WTC11 (cell line): ENCODE data around the gene POP5.

ENCODE experiments used
- AFF4 ChIP-seq: sonication (generic); formaldehyde crosslinking; IDR thresholded peaks from 2 replicates; pipeline ENCODE4 v1.8.1; 2023; ENCODE audit warnings: mild to moderate bottlenecking, missing genetic modification reagents, borderline replicate concordance
- ATF1 ChIP-seq: sonication (generic); formaldehyde crosslinking; IDR thresholded peaks from 2 replicates; pipeline ENCODE4 v1.8.1; 2023; ENCODE audit warnings: mild to moderate bottlenecking, moderate library complexity, missing genetic modification reagents
- ATF3 ChIP-seq: sonication (generic); formaldehyde crosslinking; conservative IDR thresholded peaks from 2 replicates; pipeline ENCODE4 v1.8.1; 2022; ENCODE audit warnings: mild to moderate bottlenecking, missing genetic modification reagents
- CREM ChIP-seq: sonication (generic); formaldehyde crosslinking; IDR thresholded peaks from 2 replicates; pipeline ENCODE4 v1.8.1; 2022; ENCODE audit warnings: mild to moderate bottlenecking, missing genetic modification reagents, moderate library complexity
- ETV6 ChIP-seq: sonication (generic); formaldehyde crosslinking; IDR thresholded peaks from 2 replicates; pipeline ENCODE4 v1.8.1; 2022; ENCODE audit warnings: mild to moderate bottlenecking, missing genetic modification reagents
- FOXP1 ChIP-seq: sonication (generic); formaldehyde crosslinking; IDR thresholded peaks from 2 replicates; pipeline ENCODE4 v1.8.0; 2022; ENCODE audit warnings: missing genetic modification reagents, mild to moderate bottlenecking, moderate library complexity, borderline replicate concordance
- JUN ChIP-seq: sonication (generic); formaldehyde crosslinking; IDR thresholded peaks from 2 replicates; pipeline ENCODE4 v1.8.0; 2023; ENCODE audit warnings: mild to moderate bottlenecking, missing genetic modification reagents
- NR3C1 ChIP-seq: sonication (generic); formaldehyde crosslinking; conservative IDR thresholded peaks from 2 replicates; pipeline ENCODE4 v1.8.1; 2023; ENCODE audit warnings: low read depth, mild to moderate bottlenecking, missing genetic modification reagents
- ZNF232 ChIP-seq: sonication (generic); formaldehyde crosslinking; IDR thresholded peaks from 2 replicates; pipeline ENCODE4 v1.8.0; 2022; ENCODE audit warnings: mild to moderate bottlenecking, missing genetic modification reagents
- TF ChIP-seq, protein P1 (sequence below): fragments of 200-600 bp; IDR thresholded peaks from 2 replicates; pipeline ENCODE4 v1.8.0; 2022; ENCODE audit warnings: antibody characterized with exemption

DNA sequence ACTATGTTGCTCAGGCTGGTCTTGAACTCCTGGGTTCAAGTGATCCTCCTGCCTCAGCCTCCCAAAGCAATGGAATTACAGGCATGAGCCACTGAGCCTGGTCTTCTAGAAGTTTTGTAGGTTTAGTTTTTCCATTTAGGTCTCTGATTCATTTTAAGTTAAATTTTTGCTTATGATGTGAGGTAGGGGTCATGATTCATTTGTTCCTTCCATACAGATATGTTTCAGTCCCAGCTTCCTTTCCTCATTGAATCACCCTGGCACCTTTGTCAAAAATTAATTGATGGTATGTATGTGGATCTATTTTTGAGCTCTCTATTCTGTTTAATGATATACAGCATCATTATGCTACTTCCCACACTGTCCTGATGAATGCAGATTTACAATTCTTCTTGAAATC is 33.6 kb upstream of the POP5 start:
- TF ChIP-seq NR3C1 (CRISPR knock-in tag) (no peak), ETV6 (CRISPR knock-in tag) (no peak), FOXP1 (no peak), ATF1 (CRISPR knock-in tag) (no peak), CREM (no peak), ATF3 (CRISPR knock-in tag) (no peak), JUN (no peak), ZNF232 (CRISPR knock-in tag) (no peak), AFF4 (CRISPR knock-in tag) (no peak)
- TF ChIP-seq, protein P1, sequence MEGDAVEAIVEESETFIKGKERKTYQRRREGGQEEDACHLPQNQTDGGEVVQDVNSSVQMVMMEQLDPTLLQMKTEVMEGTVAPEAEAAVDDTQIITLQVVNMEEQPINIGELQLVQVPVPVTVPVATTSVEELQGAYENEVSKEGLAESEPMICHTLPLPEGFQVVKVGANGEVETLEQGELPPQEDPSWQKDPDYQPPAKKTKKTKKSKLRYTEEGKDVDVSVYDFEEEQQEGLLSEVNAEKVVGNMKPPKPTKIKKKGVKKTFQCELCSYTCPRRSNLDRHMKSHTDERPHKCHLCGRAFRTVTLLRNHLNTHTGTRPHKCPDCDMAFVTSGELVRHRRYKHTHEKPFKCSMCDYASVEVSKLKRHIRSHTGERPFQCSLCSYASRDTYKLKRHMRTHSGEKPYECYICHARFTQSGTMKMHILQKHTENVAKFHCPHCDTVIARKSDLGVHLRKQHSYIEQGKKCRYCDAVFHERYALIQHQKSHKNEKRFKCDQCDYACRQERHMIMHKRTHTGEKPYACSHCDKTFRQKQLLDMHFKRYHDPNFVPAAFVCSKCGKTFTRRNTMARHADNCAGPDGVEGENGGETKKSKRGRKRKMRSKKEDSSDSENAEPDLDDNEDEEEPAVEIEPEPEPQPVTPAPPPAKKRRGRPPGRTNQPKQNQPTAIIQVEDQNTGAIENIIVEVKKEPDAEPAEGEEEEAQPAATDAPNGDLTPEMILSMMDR = no peak
